Measurements from ENCODE around the gene SNAPC4. TPM values are rescaled to one million over a fixed set of nuclear protein-coding genes. Genes with fewer than 3 reads are reported as not detected.

SNAPC4 gene
- total RNA-seq, 1 experiment from 2014 or later = 29.7 TPM

DNA sequence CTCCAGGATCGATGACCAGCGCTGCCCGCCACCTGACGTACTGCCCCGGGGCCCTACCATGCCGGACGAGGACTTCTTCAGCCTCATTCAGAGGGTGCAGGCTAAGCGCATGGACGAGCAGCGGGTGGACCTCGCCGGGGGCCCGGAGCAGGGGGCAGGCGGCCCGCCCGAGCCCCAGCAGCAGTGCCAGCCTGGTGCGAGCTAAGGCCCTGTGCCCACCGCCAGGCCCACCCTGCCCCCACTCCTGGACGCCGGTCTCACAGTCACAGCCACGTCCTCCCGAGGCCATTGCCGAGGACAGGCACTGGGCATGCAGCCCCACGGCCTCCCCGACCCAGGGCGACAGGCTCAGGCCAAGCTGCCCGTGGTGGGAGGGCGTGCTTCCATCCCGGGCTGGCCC lies 42.0 kb downstream of the SNAPC4 start:
- no peaks in the 10 kb centered on the region for H3K79me2 ChIP-seq (ENCODE audit: insufficient read depth, low read length)
- no peak overlapping the region for H3K14ac ChIP-seq (ENCODE audit: insufficient read depth, low read length)

More for the DNA sequence above, 42.0 kb downstream of the SNAPC4 start:
- DNase-seq = no peak
- Mint-ChIP-seq H3K27ac (no peak overlapping the region), H3K9me3 (no peaks in the 10 kb centered on the region), H3K4me1 (peaks cover 3 to 5% of the 10 kb centered on the region in 2 experiments; a peak in 1 of 4 replicates), H3K27me3 (ENCODE audit: low read depth) (no peaks in the 10 kb centered on the region), H3K36me3 (ENCODE audit: insufficient read depth in 1 of 3, low read depth in 3 of 3) (peaks cover 0 to 5% (median 3%) of the 10 kb centered on the region in 3 experiments; a peak in 4 of 7 replicates), H3K4me3 (no peak overlapping the region)
- Histone ChIP-seq H3K27me3 (ENCODE audit: insufficient read depth, low read length) (no peaks in the 10 kb centered on the region), H2BK120ac (ENCODE audit: low read depth, low read length, poor library complexity, severe bottlenecking) (no peak overlapping the region), H3K23ac (ENCODE audit: insufficient read length, low read depth, low read length) (no peak overlapping the region), H3K4me1 (ENCODE audit: insufficient read depth, low read length) (no peaks in the 10 kb centered on the region), H2AFZ (ENCODE audit: low read length) (no peak overlapping the region), H3K18ac (ENCODE audit: insufficient read length, low read depth, low read length) (no peak overlapping the region), H4K5ac (ENCODE audit: insufficient read length, low read depth, low read length) (no peak overlapping the region), H3K23me2 (ENCODE audit: insufficient read length, low read depth, low read length, poor library complexity, severe bottlenecking) (no peaks in the 10 kb centered on the region), H2BK20ac (ENCODE audit: low read depth, low read length, poor library complexity, severe bottlenecking) (no peak overlapping the region), H3K56ac (ENCODE audit: insufficient read length, low read depth, low read length) (no peak overlapping the region), H2BK15ac (ENCODE audit: low read depth, low read length) (no peak overlapping the region), H3K79me1 (ENCODE audit: insufficient read depth, low read depth, low read length, poor library complexity, severe bottlenecking) (no peaks in the 10 kb centered on the region), H3K9ac (ENCODE audit: extremely low read depth, insufficient read length, low read length) (no peak overlapping the region), H3K9me3 (ENCODE audit: control insufficient read depth, low read depth, low read length) (no peaks in the 10 kb centered on the region), H3K4ac (ENCODE audit: low read depth, low read length) (no peak overlapping the region), H2BK5ac (ENCODE audit: insufficient read length, low read length) (no peak overlapping the region), H4K8ac (replicated peaks; ENCODE audit: insufficient read length, low read depth, low read length) (no peak overlapping the region), H2AK5ac (ENCODE audit: insufficient read length, low read length) (no peak overlapping the region), H2BK12ac (ENCODE audit: insufficient read length, low read depth, low read length) (no peak overlapping the region), H3K27ac (ENCODE audit: insufficient read length, low read depth, low read length) (no peak overlapping the region), H3T11ph (ENCODE audit: low read length) (no peak overlapping the region), H4K20me1 (ENCODE audit: control insufficient read depth, insufficient read depth, insufficient read length) (no peaks in the 10 kb centered on the region), H4K91ac (ENCODE audit: insufficient read length, low read depth, low read length) (no peak overlapping the region), H3K4me2 (ENCODE audit: insufficient read depth, insufficient read length, low read length) (no peak overlapping the region)
- TF ChIP-seq CTCF (conservative IDR thresholded peaks at IDR 0.05) = no peak
- no CpG with 5 or more reads among the region's 29 CpGs for WGBS (ENCODE audit: extremely low coverage, insufficient read length, low lambda C conversion rate)
